Kidney glomerular epithelial cell (primary cell): ENCODE measurements around the gene CDK4.

Experiments
- DNase-seq: peaks from one replicate; lab custom pipeline; 2025; lab: John Stamatoyannopoulos, UW

CDK4 gene

DNA sequence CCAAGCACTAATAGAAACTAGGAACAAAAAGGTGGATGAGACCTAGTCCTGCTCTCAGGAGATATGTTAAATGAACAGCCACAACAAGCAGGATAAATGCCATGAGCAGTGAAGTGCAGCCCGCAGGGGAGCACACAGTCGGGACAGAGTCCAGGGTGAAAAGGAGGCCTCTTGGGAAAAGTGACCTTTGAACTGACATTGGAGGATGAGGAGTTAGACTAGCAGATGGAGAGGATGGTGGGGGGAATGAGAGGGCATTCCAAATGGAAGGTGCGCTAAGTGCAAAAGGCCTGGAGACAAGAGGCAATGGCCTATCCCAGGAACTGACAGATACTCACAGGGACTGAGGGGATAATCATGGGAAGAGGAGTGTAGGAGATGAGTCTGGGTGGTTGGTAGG lies 53.7 kb downstream of the CDK4 start:
- DNase-seq = no peak
